Cerebellar cortex (tissue), 1 donor: ENCODE results near the gene RUNDC3A.

Source experiments
- DNase-seq: peaks from one replicate; pipeline ENCODE4 v3.0.0-alpha.2; 2015; ENCODE audit warnings: low spot score

The RUNDC3A gene

GRCh38 chr17:44283344-44284023 is 24.9 kb upstream of the RUNDC3A start:
- DNase-seq: no peak

GRCh38 chr17:44284024-44284400 is 24.4 kb upstream of the RUNDC3A start:
- DNase-seq: no peak

DNA sequence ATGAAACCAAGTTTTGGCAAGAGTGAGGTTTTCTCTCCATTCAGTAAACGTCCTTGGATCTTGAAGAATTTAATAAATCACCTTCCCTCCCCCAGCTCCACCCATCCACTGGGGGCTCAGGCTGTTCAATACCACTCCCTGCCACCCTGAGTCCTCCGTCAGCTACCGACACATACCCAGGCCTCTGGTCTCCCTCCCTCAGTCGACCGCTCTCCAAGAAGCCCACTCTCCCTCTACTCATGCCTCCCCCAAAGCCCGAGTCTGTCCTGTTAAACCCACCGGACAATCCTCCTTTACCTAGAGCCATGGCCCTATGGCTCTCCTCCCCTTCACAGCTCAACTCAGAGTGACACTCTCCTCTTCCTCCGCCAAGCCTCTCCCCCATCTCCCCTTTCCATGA is 20.8 kb upstream of the RUNDC3A start:
- no peak for DNase-seq

DNA sequence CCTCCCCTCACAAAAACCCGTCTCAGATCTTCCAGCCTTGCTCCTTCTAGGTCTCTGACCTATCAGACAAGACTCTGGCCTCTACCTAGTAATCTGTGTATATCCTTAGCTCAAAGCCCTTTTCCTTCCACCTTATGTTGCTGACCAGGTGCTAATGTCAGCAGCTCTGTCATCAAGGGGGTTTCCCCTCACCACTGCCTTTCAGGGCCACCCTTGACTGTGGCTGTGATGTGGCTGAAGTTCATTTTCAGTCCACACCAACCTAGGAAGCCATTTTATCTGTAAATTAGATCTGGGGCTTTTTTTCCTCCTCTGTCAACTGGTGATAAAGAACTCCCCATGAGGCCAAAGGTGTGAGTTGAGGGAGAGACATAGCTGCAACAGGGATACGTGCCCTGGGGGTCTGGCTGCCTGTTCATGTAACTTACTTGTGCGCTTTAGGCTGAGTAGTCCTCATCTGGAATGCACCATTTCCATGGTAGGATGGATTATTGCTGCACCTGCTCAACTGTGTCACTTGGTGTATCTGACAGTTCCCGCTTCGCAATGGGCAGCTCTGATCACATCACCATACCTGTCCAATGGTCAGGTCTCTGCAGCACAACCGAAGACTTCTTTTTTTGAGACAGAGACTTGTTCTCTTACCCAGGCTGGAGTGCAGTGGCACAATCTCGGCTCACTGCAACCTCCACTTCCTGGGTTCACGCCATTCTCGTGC is 14.7 kb upstream of the RUNDC3A start:
- DNase-seq: no peak

DNA sequence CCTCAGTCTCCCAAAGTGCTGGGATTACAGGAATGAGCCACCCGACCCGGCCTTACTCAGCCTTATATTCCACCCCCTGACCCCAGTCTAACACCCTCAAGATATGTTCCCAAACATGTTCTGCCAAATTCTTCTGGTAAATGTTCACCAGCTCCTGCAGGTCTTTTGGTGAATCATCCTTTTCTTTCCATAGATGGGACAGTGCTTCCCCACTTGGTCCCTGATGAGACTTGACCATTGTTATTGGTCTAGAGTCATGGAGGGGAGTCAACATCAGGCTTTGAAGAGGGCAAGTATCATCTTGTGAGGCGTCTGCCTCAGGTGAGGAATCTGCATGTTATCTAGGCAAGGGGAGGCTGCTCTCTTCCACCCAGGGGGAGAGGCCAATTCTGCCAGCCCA is 10.4 kb upstream of the RUNDC3A start:
- DNase-seq: no peak

- no peak for DNase-seq
These were observed 3.8 kb upstream of the RUNDC3A start for GRCh38 chr17:44304651-44305050.

DNA sequence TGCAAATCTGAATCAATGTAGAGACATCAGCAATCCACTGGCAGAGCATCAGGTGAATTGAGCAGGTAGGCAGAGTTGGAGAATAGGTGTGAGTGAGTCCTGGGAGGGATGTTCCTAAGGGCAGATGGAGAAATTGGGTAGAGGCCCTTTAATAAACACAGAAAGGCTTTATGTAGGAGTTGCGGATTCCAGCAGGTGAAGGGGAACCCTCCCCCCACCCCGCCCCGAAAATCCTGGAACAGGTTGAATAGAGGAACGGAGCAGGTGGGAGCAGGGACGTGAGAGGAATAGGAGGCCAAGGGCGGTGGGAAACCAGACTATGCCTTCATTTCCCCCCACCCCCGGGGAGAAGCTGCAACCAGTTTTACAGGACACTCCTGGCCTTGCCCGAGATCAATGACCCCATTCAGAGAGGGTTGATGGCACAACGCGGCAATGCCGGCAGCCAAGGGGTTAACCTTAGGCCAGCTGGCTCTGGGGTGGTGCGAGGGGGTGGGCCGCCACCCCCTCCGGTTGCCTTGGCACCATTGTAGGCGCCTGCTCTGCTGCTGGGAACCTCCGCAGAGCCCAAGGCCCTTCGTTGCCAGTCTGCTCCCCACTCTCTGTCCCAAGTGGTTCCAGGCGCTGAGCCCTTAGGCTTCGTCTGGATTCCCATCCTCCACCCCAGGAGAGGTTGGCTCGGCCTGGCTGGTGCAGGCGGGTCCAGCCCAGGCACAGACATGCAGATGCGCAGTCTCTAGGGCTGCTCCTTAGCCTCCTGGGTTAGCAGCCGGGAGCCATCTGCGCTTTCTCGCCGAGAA is 814 bp upstream of the RUNDC3A start:
- peak; percentile 75 for DNase-seq

DNA sequence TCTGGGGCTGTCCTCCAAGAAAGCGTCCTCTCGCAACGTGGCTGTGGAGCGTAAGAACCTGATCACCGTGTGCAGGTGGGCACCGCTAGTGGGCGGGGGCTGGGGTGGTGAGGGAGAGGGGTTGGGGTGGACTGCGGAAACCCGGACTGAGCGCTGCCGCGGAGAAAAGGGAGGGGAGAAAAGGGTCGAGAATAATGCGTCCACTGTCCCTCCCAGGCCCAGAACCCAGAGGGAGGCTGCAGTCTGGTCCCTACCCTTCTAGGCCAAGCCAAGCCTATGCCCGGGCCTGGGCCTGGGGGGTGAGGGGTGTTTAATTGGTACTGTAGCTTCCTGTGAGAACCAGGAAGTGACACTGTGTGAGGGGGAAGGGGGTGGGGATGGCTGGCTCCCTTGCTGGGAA is 464 bp downstream of the RUNDC3A start:
- DNase-seq: peak; percentile 50

GRCh38 chr17:44309472-44309871 is 1.1 kb downstream of the RUNDC3A start:
- no peak for DNase-seq

DNA sequence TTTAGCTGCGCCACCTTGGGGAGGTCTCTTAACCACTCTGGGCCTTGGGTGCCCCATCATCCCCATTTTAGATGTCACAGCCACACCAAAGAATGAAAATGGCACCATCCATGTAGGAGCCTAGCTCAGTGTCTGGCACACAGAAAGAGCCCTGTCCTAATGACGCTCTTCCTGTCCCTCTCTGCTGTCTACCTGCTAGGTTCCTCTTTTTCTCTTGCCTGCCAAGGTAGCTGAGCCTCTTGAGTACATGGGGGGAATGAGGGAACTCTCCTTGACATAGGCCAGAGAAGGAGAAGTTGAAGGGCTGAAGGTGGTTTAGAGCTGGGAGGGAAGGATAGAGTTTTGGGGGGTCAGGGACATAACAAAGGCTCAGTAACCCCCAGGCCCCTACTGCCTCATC is 1.8 kb downstream of the RUNDC3A start:
- peak; percentile 47 for DNase-seq

- peak; percentile 72 for DNase-seq
These were observed 2.4 kb downstream of the RUNDC3A start for GRCh38 chr17:44310609-44311376.

GRCh38 chr17:44311562-44312181 is 3.3 kb downstream of the RUNDC3A start:
- no peak for DNase-seq

DNA sequence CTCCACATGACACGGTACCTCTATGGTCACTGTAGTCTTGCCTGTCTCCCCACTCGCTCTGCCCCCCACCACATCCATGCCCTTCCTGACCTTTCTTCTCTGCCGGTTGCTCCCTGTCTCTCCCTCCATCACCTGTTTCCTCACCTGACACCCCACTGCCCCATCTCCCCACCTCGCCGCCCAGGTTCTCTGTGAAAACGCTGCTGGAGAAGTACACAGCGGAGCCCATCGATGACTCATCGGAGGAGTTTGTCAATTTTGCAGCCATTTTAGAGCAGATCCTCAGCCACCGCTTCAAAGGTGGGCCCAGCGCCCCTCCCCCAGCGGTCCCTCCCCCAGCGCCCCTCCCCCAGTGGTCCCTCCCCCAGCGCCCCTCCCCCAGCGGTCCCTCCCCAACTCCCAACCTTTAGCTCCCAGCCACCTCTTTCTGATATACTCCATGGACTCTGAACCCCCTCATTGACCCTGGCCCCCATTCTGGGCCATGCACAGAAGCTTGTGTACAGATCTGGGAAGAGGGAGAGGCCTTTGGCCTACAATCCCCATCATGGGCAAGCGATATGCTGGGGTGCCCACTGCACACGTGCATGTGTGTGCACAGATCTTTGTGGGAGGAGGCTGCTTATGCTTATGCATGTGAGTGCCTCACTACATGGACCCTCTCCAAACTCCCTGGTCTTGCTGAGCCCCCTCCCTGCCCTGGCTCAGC is 4.1 kb downstream of the RUNDC3A start:
- no peak for DNase-seq

GRCh38 chr17:44314031-44314430 is 5.6 kb downstream of the RUNDC3A start:
- no peak for DNase-seq

DNA sequence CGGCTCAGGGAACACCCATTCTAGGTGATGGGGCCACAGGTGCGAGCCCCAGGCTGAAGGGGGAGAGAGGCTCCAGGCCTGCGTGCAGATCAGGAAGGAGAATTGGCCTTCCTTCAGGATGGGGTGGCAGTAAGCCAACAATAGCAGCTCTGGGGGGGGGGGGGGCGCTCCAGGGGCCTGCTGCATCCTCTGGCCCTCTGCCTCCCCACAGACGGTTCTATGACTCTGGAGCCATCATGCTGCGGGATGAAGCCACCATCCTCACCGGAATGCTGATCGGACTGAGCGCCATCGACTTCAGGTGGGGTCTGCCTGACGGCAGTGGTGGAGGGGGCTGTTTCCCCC is 6.1 kb downstream of the RUNDC3A start:
- no peak for DNase-seq

GRCh38 chr17:44314869-44315661 is 6.7 kb downstream of the RUNDC3A start:
- DNase-seq: no peak

GRCh38 chr17:44315760-44316731 is 7.6 kb downstream of the RUNDC3A start:
- DNase-seq: no peak

- no peak for DNase-seq
These were observed 9.1 kb downstream of the RUNDC3A start for GRCh38 chr17:44317545-44317944.
